Measurements from ENCODE around the gene AREG.

Gene AREG

GRCh38 chr4:74455361-74456055 is 10.6 kb downstream of the AREG start:
- Histone ChIP-seq H3K9ac (ENCODE audit: low read length) (no peak overlapping the region), H3K27me3 (ENCODE audit: control insufficient read depth, insufficient read depth, low read length) (no peaks in the 10 kb centered on the region), H3K36me3 (ENCODE audit: control insufficient read depth, insufficient read depth, low read length) (no peaks in the 10 kb centered on the region), H3K4me1 (ENCODE audit: control insufficient read depth, insufficient read depth, low read length) (no peaks in the 10 kb centered on the region), H3K4me3 (ENCODE audit: low read length) (no peak overlapping the region), H3K27ac (ENCODE audit: low read depth, low read length) (no peak overlapping the region)

- Histone ChIP-seq H3K27me3 (ENCODE audit: control insufficient read depth, insufficient read depth, low read length) (no peaks in the 10 kb centered on the region), H3K4me3 (ENCODE audit: low read length) (no peak overlapping the region), H3K9ac (ENCODE audit: low read length) (no peak overlapping the region), H3K27ac (ENCODE audit: low read depth, low read length) (no peak overlapping the region), H3K4me1 (ENCODE audit: control insufficient read depth, insufficient read depth, low read length) (no peaks in the 10 kb centered on the region), H3K36me3 (ENCODE audit: control insufficient read depth, insufficient read depth, low read length) (no peaks in the 10 kb centered on the region)
These were observed 11.3 kb downstream of the AREG start for GRCh38 chr4:74456056-74456744.

GRCh38 chr4:74456849-74457395 is 12.0 kb downstream of the AREG start:
- Histone ChIP-seq H3K27me3 (ENCODE audit: control insufficient read depth, insufficient read depth, low read length) (no peaks in the 10 kb centered on the region), H3K4me1 (ENCODE audit: control insufficient read depth, insufficient read depth, low read length) (no peaks in the 10 kb centered on the region), H3K4me3 (ENCODE audit: low read length) (no peak overlapping the region), H3K27ac (ENCODE audit: low read depth, low read length) (no peak overlapping the region), H3K36me3 (ENCODE audit: control insufficient read depth, insufficient read depth, low read length) (no peaks in the 10 kb centered on the region), H3K9ac (ENCODE audit: low read length) (no peak overlapping the region)

- Histone ChIP-seq H3K27me3 (ENCODE audit: control insufficient read depth, insufficient read depth, low read length) (no peaks in the 10 kb centered on the region), H3K36me3 (ENCODE audit: control insufficient read depth, insufficient read depth, low read length) (no peaks in the 10 kb centered on the region), H3K4me3 (ENCODE audit: low read length) (no peak overlapping the region), H3K4me1 (ENCODE audit: control insufficient read depth, insufficient read depth, low read length) (no peaks in the 10 kb centered on the region), H3K9ac (ENCODE audit: low read length) (no peak overlapping the region), H3K27ac (ENCODE audit: low read depth, low read length) (no peak overlapping the region)
These were observed 15.9 kb downstream of the AREG start for GRCh38 chr4:74460833-74461232.

- no peak overlapping the region for H3K27ac ChIP-seq (ENCODE audit: low read depth, low read length)
- no peaks in the 10 kb centered on the region for H3K4me1 ChIP-seq (ENCODE audit: control insufficient read depth, insufficient read depth, low read length)
- no peak overlapping the region for H3K4me3 ChIP-seq (ENCODE audit: low read length)
- no peak overlapping the region for H3K9ac ChIP-seq (ENCODE audit: low read length)
- H3K27me3 ChIP-seq (ENCODE audit: control insufficient read depth, insufficient read depth, low read length): no peaks in the 10 kb centered on the region
- no peaks in the 10 kb centered on the region for H3K36me3 ChIP-seq (ENCODE audit: control insufficient read depth, insufficient read depth, low read length)
These were observed 18.2 kb downstream of the AREG start for GRCh38 chr4:74463123-74463522.

GRCh38 chr4:74464291-74464690 is 19.4 kb downstream of the AREG start:
- Histone ChIP-seq H3K27me3 (ENCODE audit: control insufficient read depth, insufficient read depth, low read length) (no peaks in the 10 kb centered on the region), H3K9ac (ENCODE audit: low read length) (no peak overlapping the region), H3K4me1 (ENCODE audit: control insufficient read depth, insufficient read depth, low read length) (no peaks in the 10 kb centered on the region), H3K27ac (ENCODE audit: low read depth, low read length) (no peak overlapping the region), H3K4me3 (ENCODE audit: low read length) (no peak overlapping the region), H3K36me3 (ENCODE audit: control insufficient read depth, insufficient read depth, low read length) (no peaks in the 10 kb centered on the region)

- Histone ChIP-seq H3K4me3 (ENCODE audit: low read length) (no peak overlapping the region), H3K4me1 (ENCODE audit: control insufficient read depth, insufficient read depth, low read length) (no peaks in the 10 kb centered on the region), H3K36me3 (ENCODE audit: control insufficient read depth, insufficient read depth, low read length) (no peaks in the 10 kb centered on the region), H3K27me3 (ENCODE audit: control insufficient read depth, insufficient read depth, low read length) (no peaks in the 10 kb centered on the region), H3K27ac (ENCODE audit: low read depth, low read length) (no peak overlapping the region), H3K9ac (ENCODE audit: low read length) (no peak overlapping the region)
These were observed 21.3 kb downstream of the AREG start for GRCh38 chr4:74466242-74466641.

GRCh38 chr4:74471264-74471663 is 26.3 kb downstream of the AREG start:
- no peaks in the 10 kb centered on the region for H3K4me1 ChIP-seq (ENCODE audit: control insufficient read depth, insufficient read depth, low read length)
- H3K4me3 ChIP-seq (ENCODE audit: low read length): no peak overlapping the region
- no peaks in the 10 kb centered on the region for H3K27me3 ChIP-seq (ENCODE audit: control insufficient read depth, insufficient read depth, low read length)
- H3K9ac ChIP-seq (ENCODE audit: low read length): no peak overlapping the region
- H3K27ac ChIP-seq (ENCODE audit: low read depth, low read length): no peak overlapping the region
- no peaks in the 10 kb centered on the region for H3K36me3 ChIP-seq (ENCODE audit: control insufficient read depth, insufficient read depth, low read length)

GRCh38 chr4:74473155-74473811 is 28.3 kb downstream of the AREG start:
- Histone ChIP-seq H3K9ac (ENCODE audit: low read length) (no peak overlapping the region), H3K4me1 (ENCODE audit: control insufficient read depth, insufficient read depth, low read length) (no peaks in the 10 kb centered on the region), H3K27ac (ENCODE audit: low read depth, low read length) (no peak overlapping the region), H3K4me3 (ENCODE audit: low read length) (no peak overlapping the region), H3K36me3 (ENCODE audit: control insufficient read depth, insufficient read depth, low read length) (no peaks in the 10 kb centered on the region), H3K27me3 (ENCODE audit: control insufficient read depth, insufficient read depth, low read length) (no peaks in the 10 kb centered on the region)

- H3K4me1 ChIP-seq (ENCODE audit: control insufficient read depth, insufficient read depth, low read length): no peaks in the 10 kb centered on the region
- H3K27me3 ChIP-seq (ENCODE audit: control insufficient read depth, insufficient read depth, low read length): no peaks in the 10 kb centered on the region
- H3K36me3 ChIP-seq (ENCODE audit: control insufficient read depth, insufficient read depth, low read length): no peaks in the 10 kb centered on the region
- no peak overlapping the region for H3K9ac ChIP-seq (ENCODE audit: low read length)
- no peak overlapping the region for H3K27ac ChIP-seq (ENCODE audit: low read depth, low read length)
- no peak overlapping the region for H3K4me3 ChIP-seq (ENCODE audit: low read length)
These were observed 29.6 kb downstream of the AREG start for GRCh38 chr4:74474345-74475090.

- H3K9ac ChIP-seq (ENCODE audit: low read length): no peak overlapping the region
- H3K4me3 ChIP-seq (ENCODE audit: low read length): no peak overlapping the region
- no peaks in the 10 kb centered on the region for H3K4me1 ChIP-seq (ENCODE audit: control insufficient read depth, insufficient read depth, low read length)
- no peaks in the 10 kb centered on the region for H3K36me3 ChIP-seq (ENCODE audit: control insufficient read depth, insufficient read depth, low read length)
- H3K27ac ChIP-seq (ENCODE audit: low read depth, low read length): no peak overlapping the region
- no peaks in the 10 kb centered on the region for H3K27me3 ChIP-seq (ENCODE audit: control insufficient read depth, insufficient read depth, low read length)
These were observed 30.3 kb downstream of the AREG start for GRCh38 chr4:74475091-74475800.

Measured in rectal smooth muscle tissue (tissue), 1 donor.